ENCODE results near the gene CNTNAP2.

GRCh38 chr7:146115851-146116520 is 615 bp upstream of the CNTNAP2 start:
- TF ChIP-seq CTCF (IDR thresholded peaks at IDR 0.05 in 4 of 5, conservative IDR thresholded peaks at IDR 0.05 in 1 of 5): no peak
- TF ChIP-seq POLR2A (IDR thresholded peaks at IDR 0.05): no peak

All from gastrocnemius medialis (tissue), 4 donors.